Measurements from ENCODE around the gene TASP1. TPM values are rescaled to one million over a fixed set of nuclear protein-coding genes. Genes with fewer than 3 reads are reported as not detected.

Gene TASP1
- total and polyA plus RNA-seq, 4 donors = 2.5 to 10.0 (median 4.7) TPM

DNA sequence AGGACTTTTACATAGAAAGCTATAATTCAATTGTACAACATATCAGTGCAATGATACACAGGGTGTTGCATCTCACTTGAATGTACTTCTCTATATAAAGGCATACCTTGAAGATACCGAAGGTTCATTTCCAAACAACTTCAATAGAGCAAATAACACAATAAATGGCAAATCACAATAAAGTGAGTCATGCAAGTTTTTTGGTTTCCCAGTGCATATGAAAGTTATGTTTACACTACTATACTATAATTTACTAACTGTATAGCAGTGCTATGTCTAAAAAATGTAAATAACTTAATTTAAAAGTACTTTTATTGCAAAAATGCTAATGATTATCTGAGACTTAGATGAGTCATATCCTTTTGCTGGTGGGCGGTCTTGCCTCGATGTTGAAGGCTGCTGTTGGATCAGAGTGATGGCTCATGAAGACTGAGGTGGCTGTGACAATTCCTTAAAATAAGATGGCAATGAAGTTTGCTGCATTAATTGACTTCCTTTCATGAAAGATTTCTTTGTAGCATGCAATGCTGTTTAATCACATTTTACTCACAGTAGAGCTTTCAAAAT, 188.8 kb downstream of the TASP1 start:
- no peak overlapping the region for H3K4me3 ChIP-seq (ENCODE audit: low read depth in 1 of 3, low read length in 3 of 3)
- WGBS = 91% methylated on average over 3 of the region's 3 CpGs
- peaks cover 0 to 27% (median 20%) of the 10 kb centered on the region in 4 donors for H3K4me1 ChIP-seq (ENCODE audit: control insufficient read depth in 4 of 4, insufficient read depth in 4 of 4, low read length in 3 of 4)
- TF ChIP-seq FOXA1 (IDR thresholded peaks at IDR 0.05) (no peak), YY1 (IDR thresholded peaks at IDR 0.05) (no peak), FOXA2 (IDR thresholded peaks at IDR 0.05) (no peak), RAD21 (IDR thresholded peaks at IDR 0.05) (no peak), ATF3 (IDR thresholded peaks at IDR 0.05) (no peak), TAF1 (conservative IDR thresholded peaks at IDR 0.05) (no peak), JUND (IDR thresholded peaks at IDR 0.05) (no peak)
- TF ChIP-seq, protein P1, sequence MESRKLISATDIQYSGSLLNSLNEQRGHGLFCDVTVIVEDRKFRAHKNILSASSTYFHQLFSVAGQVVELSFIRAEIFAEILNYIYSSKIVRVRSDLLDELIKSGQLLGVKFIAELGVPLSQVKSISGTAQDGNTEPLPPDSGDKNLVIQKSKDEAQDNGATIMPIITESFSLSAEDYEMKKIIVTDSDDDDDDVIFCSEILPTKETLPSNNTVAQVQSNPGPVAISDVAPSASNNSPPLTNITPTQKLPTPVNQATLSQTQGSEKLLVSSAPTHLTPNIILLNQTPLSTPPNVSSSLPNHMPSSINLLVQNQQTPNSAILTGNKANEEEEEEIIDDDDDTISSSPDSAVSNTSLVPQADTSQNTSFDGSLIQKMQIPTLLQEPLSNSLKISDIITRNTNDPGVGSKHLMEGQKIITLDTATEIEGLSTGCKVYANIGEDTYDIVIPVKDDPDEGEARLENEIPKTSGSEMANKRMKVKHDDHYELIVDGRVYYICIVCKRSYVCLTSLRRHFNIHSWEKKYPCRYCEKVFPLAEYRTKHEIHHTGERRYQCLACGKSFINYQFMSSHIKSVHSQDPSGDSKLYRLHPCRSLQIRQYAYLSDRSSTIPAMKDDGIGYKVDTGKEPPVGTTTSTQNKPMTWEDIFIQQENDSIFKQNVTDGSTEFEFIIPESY (IDR thresholded peaks at IDR 0.05) = no peak
- TF ChIP-seq, protein P2, sequence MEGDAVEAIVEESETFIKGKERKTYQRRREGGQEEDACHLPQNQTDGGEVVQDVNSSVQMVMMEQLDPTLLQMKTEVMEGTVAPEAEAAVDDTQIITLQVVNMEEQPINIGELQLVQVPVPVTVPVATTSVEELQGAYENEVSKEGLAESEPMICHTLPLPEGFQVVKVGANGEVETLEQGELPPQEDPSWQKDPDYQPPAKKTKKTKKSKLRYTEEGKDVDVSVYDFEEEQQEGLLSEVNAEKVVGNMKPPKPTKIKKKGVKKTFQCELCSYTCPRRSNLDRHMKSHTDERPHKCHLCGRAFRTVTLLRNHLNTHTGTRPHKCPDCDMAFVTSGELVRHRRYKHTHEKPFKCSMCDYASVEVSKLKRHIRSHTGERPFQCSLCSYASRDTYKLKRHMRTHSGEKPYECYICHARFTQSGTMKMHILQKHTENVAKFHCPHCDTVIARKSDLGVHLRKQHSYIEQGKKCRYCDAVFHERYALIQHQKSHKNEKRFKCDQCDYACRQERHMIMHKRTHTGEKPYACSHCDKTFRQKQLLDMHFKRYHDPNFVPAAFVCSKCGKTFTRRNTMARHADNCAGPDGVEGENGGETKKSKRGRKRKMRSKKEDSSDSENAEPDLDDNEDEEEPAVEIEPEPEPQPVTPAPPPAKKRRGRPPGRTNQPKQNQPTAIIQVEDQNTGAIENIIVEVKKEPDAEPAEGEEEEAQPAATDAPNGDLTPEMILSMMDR (IDR thresholded peaks at IDR 0.05; ENCODE audit: low read depth, low read length, missing input control) = no peak
- H3K9ac ChIP-seq (ENCODE audit: low read depth in 1 of 2, low read length in 2 of 2) = no peak overlapping the region
- no peak overlapping the region for H3K27ac ChIP-seq (ENCODE audit: low read depth in 1 of 2, low read length in 2 of 2)
- no peaks in the 10 kb centered on the region for H3K27me3 ChIP-seq (ENCODE audit: control insufficient read depth in 4 of 4, insufficient read depth in 4 of 4, low read length in 3 of 4)
- H3K9me3 ChIP-seq (ENCODE audit: control insufficient read depth in 4 of 4, low read length in 3 of 4) = no peaks in the 10 kb centered on the region
- no peak for DNase-seq (ENCODE audit: low spot score)
- H3K36me3 ChIP-seq (ENCODE audit: control insufficient read depth in 4 of 4, insufficient read depth in 3 of 4, low read depth in 1 of 4, low read length in 3 of 4) = no peaks in the 10 kb centered on the region

DNA sequence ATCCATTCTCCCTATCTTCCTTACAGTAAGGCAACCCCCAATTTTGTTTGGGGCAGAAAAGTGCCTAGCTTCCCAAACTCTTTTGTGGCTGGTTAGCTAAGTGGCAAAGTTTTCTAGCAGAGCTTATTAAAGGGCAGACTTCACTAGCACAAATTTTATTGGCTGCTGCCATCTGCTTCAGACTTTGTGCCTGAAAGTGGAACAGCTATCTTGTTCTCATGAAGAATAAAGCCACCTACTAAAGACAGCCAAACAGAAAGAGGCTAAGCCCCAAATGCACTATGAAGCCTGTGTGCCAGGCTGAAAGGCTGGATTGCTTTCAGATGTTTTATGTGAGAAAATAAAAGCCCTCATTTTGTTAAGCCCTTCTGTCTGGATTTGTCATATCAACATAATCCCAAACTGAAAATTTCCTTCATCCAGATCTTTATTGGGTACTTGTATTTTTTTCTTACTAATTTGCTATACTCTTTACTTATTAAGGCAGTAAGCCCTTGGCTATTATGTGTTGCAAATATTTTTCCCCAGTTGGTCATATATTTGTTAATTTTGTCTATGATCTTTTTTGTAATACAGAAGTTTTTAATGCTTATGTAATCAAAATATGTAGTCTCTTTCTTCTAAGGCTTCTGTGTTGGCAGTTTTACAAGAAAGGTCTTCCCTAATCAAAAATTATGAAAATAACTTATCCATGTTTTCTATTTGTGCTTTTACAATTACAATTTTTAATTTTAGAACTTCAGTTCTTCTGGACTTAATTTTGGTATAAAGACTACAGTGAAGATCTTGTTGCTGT, 191.1 kb downstream of the TASP1 start:
- DNase-seq (ENCODE audit: low spot score) = no peak
- Histone ChIP-seq H3K9ac (ENCODE audit: low read depth in 1 of 2, low read length in 2 of 2) (no peak overlapping the region), H3K36me3 (ENCODE audit: control insufficient read depth in 4 of 4, insufficient read depth in 3 of 4, low read depth in 1 of 4, low read length in 3 of 4) (no peaks in the 10 kb centered on the region), H3K9me3 (ENCODE audit: control insufficient read depth in 4 of 4, low read length in 3 of 4) (no peaks in the 10 kb centered on the region), H3K4me3 (ENCODE audit: low read depth in 1 of 3, low read length in 3 of 3) (no peak overlapping the region), H3K4me1 (ENCODE audit: control insufficient read depth in 4 of 4, insufficient read depth in 4 of 4, low read length in 3 of 4) (peaks cover 0 to 10% (median 4%) of the 10 kb centered on the region in 4 donors), H3K27me3 (ENCODE audit: control insufficient read depth in 4 of 4, insufficient read depth in 4 of 4, low read length in 3 of 4) (no peaks in the 10 kb centered on the region), H3K27ac (ENCODE audit: low read depth in 1 of 2, low read length in 2 of 2) (no peak overlapping the region)
- TF ChIP-seq HNF4A (conservative IDR thresholded peaks at IDR 0.05) (peak in 1 of 2 donors; percentile 64), SP1 (IDR thresholded peaks at IDR 0.05) (peak; percentile 51)
- TF ChIP-seq, protein P3, sequence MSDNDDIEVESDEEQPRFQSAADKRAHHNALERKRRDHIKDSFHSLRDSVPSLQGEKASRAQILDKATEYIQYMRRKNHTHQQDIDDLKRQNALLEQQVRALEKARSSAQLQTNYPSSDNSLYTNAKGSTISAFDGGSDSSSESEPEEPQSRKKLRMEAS (IDR thresholded peaks at IDR 0.05) = no peak

GRCh38 chr20:13443690-13444089, 195.0 kb downstream of the TASP1 start:
- H3K4me3 ChIP-seq (ENCODE audit: low read depth in 1 of 3, low read length in 3 of 3) = no peak overlapping the region
- 93% methylated on average over 2 of the region's 2 CpGs for WGBS
- no peaks in the 10 kb centered on the region for H3K36me3 ChIP-seq (ENCODE audit: control insufficient read depth in 4 of 4, insufficient read depth in 3 of 4, low read depth in 1 of 4, low read length in 3 of 4)
- no peaks in the 10 kb centered on the region for H3K27me3 ChIP-seq (ENCODE audit: control insufficient read depth in 4 of 4, insufficient read depth in 4 of 4, low read length in 3 of 4)
- no peak overlapping the region for H3K9ac ChIP-seq (ENCODE audit: low read depth in 1 of 2, low read length in 2 of 2)
- H3K27ac ChIP-seq (ENCODE audit: low read depth in 1 of 2, low read length in 2 of 2) = no peak overlapping the region
- no peaks in the 10 kb centered on the region for H3K4me1 ChIP-seq (ENCODE audit: control insufficient read depth in 4 of 4, insufficient read depth in 4 of 4, low read length in 3 of 4)
- no peak for DNase-seq (ENCODE audit: low spot score)
- peaks cover 0 to 3% (median under 1%) of the 10 kb centered on the region in 4 donors for H3K9me3 ChIP-seq (ENCODE audit: control insufficient read depth in 4 of 4, low read length in 3 of 4)
- TF ChIP-seq HNF4A (conservative IDR thresholded peaks at IDR 0.05) (no peak), HNF4G (IDR thresholded peaks at IDR 0.05) (no peak), FOXA2 (IDR thresholded peaks at IDR 0.05) (no peak), GABPA (IDR thresholded peaks at IDR 0.05 in 1 of 2, conservative IDR thresholded peaks at IDR 0.05 in 1 of 2) (no peak), YY1 (IDR thresholded peaks at IDR 0.05) (no peak), ATF3 (IDR thresholded peaks at IDR 0.05) (no peak), JUND (IDR thresholded peaks at IDR 0.05) (no peak), SP1 (IDR thresholded peaks at IDR 0.05) (no peak)
- TF ChIP-seq, protein P1 (IDR thresholded peaks at IDR 0.05) = no peak
- TF ChIP-seq, protein P4, sequence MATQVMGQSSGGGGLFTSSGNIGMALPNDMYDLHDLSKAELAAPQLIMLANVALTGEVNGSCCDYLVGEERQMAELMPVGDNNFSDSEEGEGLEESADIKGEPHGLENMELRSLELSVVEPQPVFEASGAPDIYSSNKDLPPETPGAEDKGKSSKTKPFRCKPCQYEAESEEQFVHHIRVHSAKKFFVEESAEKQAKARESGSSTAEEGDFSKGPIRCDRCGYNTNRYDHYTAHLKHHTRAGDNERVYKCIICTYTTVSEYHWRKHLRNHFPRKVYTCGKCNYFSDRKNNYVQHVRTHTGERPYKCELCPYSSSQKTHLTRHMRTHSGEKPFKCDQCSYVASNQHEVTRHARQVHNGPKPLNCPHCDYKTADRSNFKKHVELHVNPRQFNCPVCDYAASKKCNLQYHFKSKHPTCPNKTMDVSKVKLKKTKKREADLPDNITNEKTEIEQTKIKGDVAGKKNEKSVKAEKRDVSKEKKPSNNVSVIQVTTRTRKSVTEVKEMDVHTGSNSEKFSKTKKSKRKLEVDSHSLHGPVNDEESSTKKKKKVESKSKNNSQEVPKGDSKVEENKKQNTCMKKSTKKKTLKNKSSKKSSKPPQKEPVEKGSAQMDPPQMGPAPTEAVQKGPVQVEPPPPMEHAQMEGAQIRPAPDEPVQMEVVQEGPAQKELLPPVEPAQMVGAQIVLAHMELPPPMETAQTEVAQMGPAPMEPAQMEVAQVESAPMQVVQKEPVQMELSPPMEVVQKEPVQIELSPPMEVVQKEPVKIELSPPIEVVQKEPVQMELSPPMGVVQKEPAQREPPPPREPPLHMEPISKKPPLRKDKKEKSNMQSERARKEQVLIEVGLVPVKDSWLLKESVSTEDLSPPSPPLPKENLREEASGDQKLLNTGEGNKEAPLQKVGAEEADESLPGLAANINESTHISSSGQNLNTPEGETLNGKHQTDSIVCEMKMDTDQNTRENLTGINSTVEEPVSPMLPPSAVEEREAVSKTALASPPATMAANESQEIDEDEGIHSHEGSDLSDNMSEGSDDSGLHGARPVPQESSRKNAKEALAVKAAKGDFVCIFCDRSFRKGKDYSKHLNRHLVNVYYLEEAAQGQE (IDR thresholded peaks at IDR 0.05) = no peak
